Measurements from ENCODE around the gene MBL2.
A peak's percentile ranks its signal among the peaks of the same experiment; 100 is the strongest.

GRCh38 chr10:52779541-52780390, 7.2 kb upstream of the MBL2 start:
- TF ChIP-seq CTCF (IDR thresholded peaks at IDR 0.05) (peak; percentile 38 to 82 (median 64)), POLR2A (IDR thresholded peaks at IDR 0.05) (no peak)

All from esophagus squamous epithelium (tissue), 4 donors.